Activated gamma-delta T cell treated with Interleukin-2 at 50 U/mL for 16 hours (primary cell): Measurements from ENCODE around the gene RIN2.
"Not testable (repeated sequence)": the region's sequence is repeated elsewhere in the genome, so short reads cannot be mapped to it uniquely, and the experiment has no call there.

Source experiments
- DNase-seq: peaks from one replicate; pipeline ENCODE4 v3.0.0-alpha.2; 2020

Gene RIN2

DNA sequence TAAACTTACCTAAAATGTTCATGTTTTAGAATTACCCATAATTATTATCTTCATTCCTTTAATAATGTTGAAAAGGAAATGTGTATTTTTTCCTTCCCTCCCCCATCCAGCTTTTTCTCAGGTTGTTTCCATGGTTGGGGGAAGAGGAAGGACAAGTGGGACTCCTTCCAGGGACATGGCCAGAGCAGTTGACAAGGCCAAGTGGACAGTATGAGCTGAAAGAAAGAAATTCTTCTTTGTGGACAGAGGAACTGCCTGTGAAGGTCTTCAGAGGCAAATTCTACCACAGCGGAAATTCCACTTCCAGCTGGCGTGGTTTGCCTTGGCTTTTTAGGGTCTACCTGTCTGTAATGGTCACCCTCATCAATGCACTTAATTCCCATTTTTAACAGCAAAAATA, 33.8 kb downstream of the RIN2 start:
- DNase-seq: no peak

GRCh38 chr20:19793716-19794115, 35.7 kb downstream of the RIN2 start:
- no peak for DNase-seq

- DNase-seq: no peak
Measured at GRCh38 chr20:19794941-19795340, 36.9 kb downstream of the RIN2 start.

- no peak for DNase-seq
Measured at GRCh38 chr20:19799325-19799724, 41.3 kb downstream of the RIN2 start.

DNA sequence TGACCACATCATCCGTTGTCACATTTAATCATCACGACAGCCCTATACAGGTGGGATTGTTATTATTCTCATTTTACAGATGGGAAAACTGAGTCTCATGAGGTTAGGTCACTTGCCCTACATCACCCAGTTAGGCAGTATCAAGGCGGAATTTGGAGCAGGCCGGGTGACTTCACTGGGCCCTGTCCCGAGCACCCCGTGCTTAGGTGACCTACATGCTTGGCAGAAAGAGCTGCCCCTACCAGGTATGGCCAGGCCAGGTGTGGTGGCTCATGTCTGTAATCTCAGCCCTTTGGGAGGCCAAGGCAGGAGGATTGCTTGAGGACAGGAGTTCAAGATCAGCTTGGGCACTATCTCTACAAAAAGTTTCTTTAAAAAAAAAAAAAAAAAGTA, 44.0 kb downstream of the RIN2 start:
- no peak for DNase-seq

- no peak for DNase-seq
Measured at GRCh38 chr20:19802492-19803158, 44.6 kb downstream of the RIN2 start.

DNA sequence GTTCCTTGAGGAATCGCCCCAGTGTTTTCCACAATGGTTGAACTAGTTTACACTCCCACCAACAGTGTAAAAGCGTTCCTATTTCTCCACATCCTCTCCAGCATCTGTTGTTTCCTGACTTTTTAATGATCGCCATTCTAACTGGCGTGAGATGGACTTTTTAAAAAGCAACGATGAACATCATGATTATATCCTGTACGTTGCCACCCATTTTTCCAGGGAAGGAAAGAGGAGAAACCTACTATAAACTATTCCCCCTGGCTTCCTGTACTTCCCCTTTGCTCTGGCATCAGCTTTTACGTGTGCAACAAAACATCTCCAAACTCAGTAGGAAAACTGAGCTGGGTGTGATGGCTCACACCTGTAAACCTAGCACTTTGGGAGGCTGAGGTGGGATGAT, 48.2 kb downstream of the RIN2 start:
- not testable (repeated sequence) for DNase-seq

- no peak for DNase-seq
Measured at GRCh38 chr20:19806806-19807190, 48.7 kb downstream of the RIN2 start.

GRCh38 chr20:19807191-19807945, 49.3 kb downstream of the RIN2 start:
- DNase-seq: no peak
